HG03521 (cell line): ENCODE measurements around the gene CCDC200.
"Not testable (repeated sequence)": the region's sequence is repeated elsewhere in the genome, so short reads cannot be mapped to it uniquely, and the experiment has no call there.

Experiments used
- ATAC-seq: cut with Tn5 transposase; IDR thresholded peaks from one replicate; pipeline ENCODE4 v1.9.1; 2021; ENCODE audit warnings: mild to moderate bottlenecking, moderate library complexity; ENCODE audit not compliant: unreplicated experiment

CCDC200 gene

GRCh38 chr17:43228020-43228782, at the start of gene CCDC200:
Gene CCDC200 (minus strand): TSS chr17:43228623. CDS start chr17:43228554, 69 bp downstream.
- not testable (repeated sequence) for ATAC-seq

- ATAC-seq = not testable (repeated sequence)
Measured at GRCh38 chr17:43272914-43273313, 44.5 kb upstream of the CCDC200 start.

GRCh38 chr17:43272483-43272882, 44.1 kb upstream of the CCDC200 start:
- not testable (repeated sequence) for ATAC-seq

GRCh38 chr17:43270552-43271504, 42.4 kb upstream of the CCDC200 start:
- ATAC-seq = not testable (repeated sequence)

- not testable (repeated sequence) for ATAC-seq
Measured at GRCh38 chr17:43246456-43246855, 18.0 kb upstream of the CCDC200 start.

GRCh38 chr17:43240596-43241352, 12.4 kb upstream of the CCDC200 start:
- ATAC-seq = not testable (repeated sequence)

GRCh38 chr17:43239597-43239996, 11.2 kb upstream of the CCDC200 start:
- not testable (repeated sequence) for ATAC-seq

GRCh38 chr17:43233877-43234276, 5.5 kb upstream of the CCDC200 start, which contains the start of gene RNU2-1:
Gene RNU2-1 (minus strand): TSS chr17:43233977.
- not testable (repeated sequence) for ATAC-seq

GRCh38 chr17:43233263-43233662, 4.8 kb upstream of the CCDC200 start:
- ATAC-seq = not testable (repeated sequence)

GRCh38 chr17:43232021-43232699, 3.7 kb upstream of the CCDC200 start:
- ATAC-seq = not testable (repeated sequence)

GRCh38 chr17:43231205-43232020, 3.0 kb upstream of the CCDC200 start:
- not testable (repeated sequence) for ATAC-seq

- ATAC-seq = no peak
Measured at GRCh38 chr17:43226393-43226792, 2.0 kb downstream of the CCDC200 start.

- ATAC-seq = no peak
Measured at GRCh38 chr17:43224146-43224705, 4.2 kb downstream of the CCDC200 start.

GRCh38 chr17:43220511-43221125, 7.8 kb downstream of the CCDC200 start:
- ATAC-seq = no peak

GRCh38 chr17:43219746-43220380, 8.6 kb downstream of the CCDC200 start:
- no peak for ATAC-seq

- no peak for ATAC-seq
Measured at GRCh38 chr17:43219001-43219400, 9.4 kb downstream of the CCDC200 start.

- no peak for ATAC-seq
Measured at GRCh38 chr17:43217614-43218087, 10.8 kb downstream of the CCDC200 start.
